Gastrocnemius medialis (tissue), 4 donors: ENCODE measurements around the gene TPR. TPM values are rescaled to one million over a fixed set of nuclear protein-coding genes. Genes with fewer than 3 reads are reported as not detected.

Source experiments
- ATAC-seq, 2 donors: fragments of 150-250 bp; one replicate each; pipeline ENCODE4 v1.9.1; 2016
- DNase-seq, 2 donors: peaks; one replicate each; pipeline ENCODE4 v3.0.0-alpha.2; 2019
- H3K27ac ChIP-seq, 4 donors: fragments of 200-600 bp; sonication (generic); 1 replicate in 1 of 4; 2 replicates in 3 of 4; pipeline ENCODE4 v1.5.1; 2016 to 2018; ENCODE audit warnings: mild to moderate bottlenecking in 2 of 4, moderate library complexity in 1 of 4
- H3K27me3 ChIP-seq, 3 donors: fragments of 200-600 bp; sonication (generic) in 2 of 3; 1 replicate in 1 of 3; 2 replicates in 2 of 3; pipeline versions ENCODE4 v1.5.1 to v1.6.0; 2016 to 2019; ENCODE audit warnings: mild to moderate bottlenecking in 1 of 3, moderate library complexity in 1 of 3
- H3K36me3 ChIP-seq, 2 donors: fragments of 200-600 bp; sonication (generic) in 1 of 2; one replicate each; pipeline ENCODE4 v1.5.1; 2017 to 2018
- H3K4me1 ChIP-seq, 2 donors: fragments of 200-600 bp; sonication (generic) in 1 of 2; one replicate each; pipeline ENCODE4 v1.5.1; 2016 to 2017; ENCODE audit warnings: mild to moderate bottlenecking in 2 of 2
- H3K4me3 ChIP-seq, 4 donors: fragments of 200-600 bp; sonication (generic) in 3 of 4; 1 replicate in 1 of 4; 2 replicates in 3 of 4; pipeline ENCODE4 v1.5.1; 2016 to 2019; ENCODE audit warnings: mild to moderate bottlenecking in 2 of 4
- H3K9me3 ChIP-seq, 3 donors: fragments of 200-600 bp; sonication (generic) in 2 of 3; 1 replicate in 1 of 3; 2 replicates in 2 of 3; pipeline ENCODE4 v1.5.1; 2016 to 2019
- CTCF ChIP-seq, 5 experiments: fragments of 450-650 bp in 3 of 5; fragments of 200-600 bp in 2 of 5; sonication (generic) in 2 of 5; IDR thresholded peaks in 4 of 5; conservative IDR thresholded peaks in 1 of 5; 1 replicate in 4 of 5; 2 replicates in 1 of 5; pipeline ENCODE4 v1.5.1; 2016 to 2019; ENCODE audit warnings: antibody characterized with exemption in 5 of 5, mild to moderate bottlenecking in 3 of 5, moderate library complexity in 3 of 5
- POLR2A ChIP-seq, 2 donors: fragments of 450-650 bp; IDR thresholded peaks; one replicate each; pipeline ENCODE4 v1.6.1; 2017; ENCODE audit warnings: antibody characterized with exemption in 2 of 2, mild to moderate bottlenecking in 2 of 2, moderate library complexity in 2 of 2
- in situ Hi-C, 4 donors: fragments of 200-750 bp; cut with MboI; loops; one replicate each; pipeline versions ENCODE4 v1.15.0 to v1.8.0; 2017; ENCODE audit warnings: low sequenced_read_pairs in 4 of 4
- intact Hi-C: fragments of 100-400 bp; cut with DNase I; formaldehyde crosslinking; loops from one replicate; pipeline ENCODE4 v1.15.1; 2023; ENCODE audit warnings: low total_unique reads
- total RNA-seq, 4 donors: library from RNA; depleted of rRNA; stranded (reverse); fragments of >200 nt; gene quantifications; one replicate each; pipeline versions ENCODE4 v1.1.0 to v1.2.3, GENCODE V29; 2016

Gene TPR
- total RNA-seq, 4 donors from 2014 or later: 56.6 to 84.7 (median 62.9) TPM

DNA sequence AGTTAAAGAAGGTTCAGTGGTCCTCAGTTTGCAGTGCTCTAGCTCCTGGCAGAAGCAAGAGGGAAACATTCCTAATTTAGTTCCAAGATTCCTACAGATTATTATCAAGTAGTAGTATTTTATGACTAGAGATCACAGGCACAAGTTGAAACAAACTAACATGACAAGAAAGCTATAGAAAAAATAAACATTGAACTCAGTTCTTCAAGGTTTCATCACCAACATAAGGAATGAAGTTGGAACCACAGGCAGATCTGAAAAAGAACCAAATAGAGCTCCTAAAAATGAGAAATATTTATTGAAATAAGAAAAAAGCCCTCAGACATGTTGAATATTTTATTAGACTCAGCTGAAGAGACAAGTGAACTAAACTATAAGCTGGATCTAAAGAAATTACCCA lies 45.3 kb upstream of the TPR start:
- H3K36me3 ChIP-seq: peaks cover 6 to 14% of the 10 kb centered on the region in 2 donors
- in situ Hi-C loops: no loop called here

DNA sequence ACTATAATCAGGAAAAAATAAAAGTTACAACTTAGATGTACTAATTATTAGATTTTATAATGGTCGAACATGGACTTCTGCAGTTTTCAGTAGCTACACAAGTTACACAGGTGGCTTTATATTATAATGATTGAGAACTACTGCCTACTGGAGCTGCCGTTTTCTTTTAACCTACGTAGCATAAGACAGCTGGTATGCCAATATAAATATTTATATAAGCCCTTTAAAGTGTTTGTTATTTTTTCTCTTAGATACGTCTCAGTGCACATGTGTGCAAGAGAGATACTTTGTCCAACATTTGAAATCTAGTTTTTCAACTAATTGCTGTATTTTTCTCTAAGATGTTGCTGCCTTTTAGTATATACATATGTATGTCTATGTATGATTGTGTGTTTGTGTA lies 43.5 kb upstream of the TPR start:
- ATAC-seq: no peak
- Histone ChIP-seq H3K9me3 (no peaks in the 10 kb centered on the region), H3K4me3 (no peak overlapping the region), H3K4me1 (no peaks in the 10 kb centered on the region), H3K27ac (no peak overlapping the region), H3K27me3 (no peaks in the 10 kb centered on the region), H3K36me3 (peaks cover 6 to 14% of the 10 kb centered on the region in 2 donors)
- no peak for DNase-seq
- in situ Hi-C loops (no loop called here), intact Hi-C loops (no loop called here)
- no peak for TF ChIP-seq CTCF (IDR thresholded peaks at IDR 0.05 in 4 of 5, conservative IDR thresholded peaks at IDR 0.05 in 1 of 5)
- TF ChIP-seq POLR2A (IDR thresholded peaks at IDR 0.05): no peak

More for the DNA sequence above, 45.3 kb upstream of the TPR start:
- H3K27me3 ChIP-seq: no peaks in the 10 kb centered on the region
- no peak overlapping the region for H3K27ac ChIP-seq
- no peaks in the 10 kb centered on the region for H3K9me3 ChIP-seq
- TF ChIP-seq CTCF (IDR thresholded peaks at IDR 0.05 in 4 of 5, conservative IDR thresholded peaks at IDR 0.05 in 1 of 5) (no peak), POLR2A (IDR thresholded peaks at IDR 0.05) (no peak)
- DNase-seq (no peak), ATAC-seq (no peak)
- intact Hi-C loops: no loop called here
- H3K4me1 ChIP-seq: no peaks in the 10 kb centered on the region
- H3K4me3 ChIP-seq: no peak overlapping the region

DNA sequence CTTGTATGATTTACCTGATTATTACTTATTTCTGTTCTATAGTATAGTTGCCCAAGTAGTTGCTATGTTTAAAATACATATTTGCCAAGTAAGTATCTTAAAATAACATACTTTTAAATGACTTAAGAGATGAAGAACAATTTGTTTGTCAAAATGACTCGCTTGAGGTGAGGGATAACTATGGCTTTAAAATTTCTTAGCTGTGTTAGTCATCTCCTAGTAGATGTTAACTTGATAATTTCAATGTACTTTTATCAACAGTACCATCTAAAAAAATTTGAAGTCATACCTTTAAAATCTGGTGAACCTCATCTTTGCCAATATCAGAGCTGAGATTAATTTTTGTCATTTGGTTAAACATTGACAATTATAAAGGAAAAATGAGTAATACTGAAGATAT lies 38.3 kb upstream of the TPR start:
- intact Hi-C loops (no loop called here), in situ Hi-C loops (no loop called here)
- H3K27me3 ChIP-seq: no peaks in the 10 kb centered on the region
- DNase-seq (no peak), ATAC-seq (no peak)
- H3K27ac ChIP-seq: no peak overlapping the region
- H3K9me3 ChIP-seq: no peaks in the 10 kb centered on the region
- TF ChIP-seq POLR2A (IDR thresholded peaks at IDR 0.05): no peak
- no peak for TF ChIP-seq CTCF (IDR thresholded peaks at IDR 0.05 in 4 of 5, conservative IDR thresholded peaks at IDR 0.05 in 1 of 5)
- no peak overlapping the region for H3K4me3 ChIP-seq
- H3K4me1 ChIP-seq: no peaks in the 10 kb centered on the region
- H3K36me3 ChIP-seq: peaks cover 4 to 40% of the 10 kb centered on the region in 2 donors

DNA sequence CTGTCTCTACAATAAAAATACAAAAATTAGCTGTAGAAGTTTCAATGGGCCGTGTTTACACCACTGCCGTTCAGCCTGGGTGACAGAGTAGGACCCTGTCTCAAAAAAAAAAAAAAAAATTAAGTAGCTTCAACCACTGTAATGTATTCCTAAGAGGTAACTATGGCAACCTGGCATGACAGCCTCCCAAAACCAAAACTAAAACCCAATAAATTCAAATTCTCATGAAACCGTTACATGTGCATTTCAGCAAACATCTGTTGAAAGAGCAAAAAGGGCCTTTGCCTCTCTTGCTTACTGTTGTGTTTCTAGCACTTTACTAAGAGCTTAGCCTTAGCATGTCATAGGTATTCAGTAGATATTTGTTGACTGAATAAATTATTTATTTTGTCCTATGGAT lies 34.0 kb upstream of the TPR start:
- intact Hi-C loops: no loop called here
- no peak overlapping the region for H3K4me3 ChIP-seq
- no peak overlapping the region for H3K27ac ChIP-seq
- in situ Hi-C loops: loop anchor here in 1 of 4 donors (10.0 kb wide), 2 partner anchors 74 to 576 kb away; no protein-coding TSS in a partner anchor
- no peaks in the 10 kb centered on the region for H3K9me3 ChIP-seq
- DNase-seq (no peak), ATAC-seq (no peak)
- H3K36me3 ChIP-seq: peaks cover 4 to 68% of the 10 kb centered on the region in 2 donors
- no peaks in the 10 kb centered on the region for H3K27me3 ChIP-seq
- no peak for TF ChIP-seq CTCF (IDR thresholded peaks at IDR 0.05 in 4 of 5, conservative IDR thresholded peaks at IDR 0.05 in 1 of 5)
- TF ChIP-seq POLR2A (IDR thresholded peaks at IDR 0.05): no peak
- no peaks in the 10 kb centered on the region for H3K4me1 ChIP-seq
